ENCODE data around the gene TCHP. TPM values are rescaled to one million over a fixed set of nuclear protein-coding genes. Genes with fewer than 3 reads are reported as not detected.
A peak's percentile ranks its signal among the peaks of the same experiment; 100 is the strongest.

TCHP gene
- total RNA-seq, 1 donor from 2014 or later, result 8.6 TPM

- TF ChIP-seq CTCF (IDR thresholded peaks at IDR 0.05; ENCODE audit: insufficient read depth, low read depth, low read length) (no peak), EZH2 (IDR thresholded peaks at IDR 0.05; ENCODE audit: insufficient read depth, low read length) (no peak)
- H3K4me3 Mint-ChIP-seq (ENCODE audit: unreplicated experiment), result no peak overlapping the region
- Histone ChIP-seq H3K4me2 (ENCODE audit: low read length) (no peak overlapping the region), H3K9me3 (ENCODE audit: insufficient read depth, low read depth, low read length) (no peaks in the 10 kb centered on the region), H3K4me1 (ENCODE audit: insufficient read depth, low read length) (peaks cover 10% of the 10 kb centered on the region), H3K4me3 (ENCODE audit: insufficient read depth, low read depth, low read length) (no peak overlapping the region), H3K9ac (ENCODE audit: low read length) (no peak overlapping the region), H2AFZ (ENCODE audit: low read depth, low read length) (no peak overlapping the region), H3K27ac (ENCODE audit: low read depth, low read length) (no peak overlapping the region), H3K79me2 (ENCODE audit: insufficient read depth, low read length) (no peaks in the 10 kb centered on the region), H3K36me3 (ENCODE audit: insufficient read depth, low read length) (peaks cover 24% of the 10 kb centered on the region), H4K20me1 (ENCODE audit: insufficient read depth, low read length) (no peaks in the 10 kb centered on the region), H3K27me3 (ENCODE audit: insufficient read depth, low read length) (no peaks in the 10 kb centered on the region)
- DNase-seq (ENCODE audit: low read depth), result no peak
- H3K4me1 Mint-ChIP-seq (ENCODE audit: low read depth, unreplicated experiment), result peaks cover 14% of the 10 kb centered on the region
- peaks cover 14% of the 10 kb centered on the region for H3K36me3 Mint-ChIP-seq (ENCODE audit: low read depth, unreplicated experiment)
- FAIRE-seq, result no peak
- no peaks in the 10 kb centered on the region for H3K9me3 Mint-ChIP-seq (ENCODE audit: unreplicated experiment)
- no peak overlapping the region for H3K27ac Mint-ChIP-seq (ENCODE audit: unreplicated experiment)
- no peaks in the 10 kb centered on the region for H3K27me3 Mint-ChIP-seq (ENCODE audit: low read depth, unreplicated experiment)
These were observed 40.4 kb downstream of the TCHP start for GRCh38 chr12:109940339-109940923.

- no peaks in the 10 kb centered on the region for H3K27me3 Mint-ChIP-seq (ENCODE audit: low read depth, unreplicated experiment)
- Histone ChIP-seq H3K79me2 (ENCODE audit: insufficient read depth, low read length) (no peaks in the 10 kb centered on the region), H3K36me3 (ENCODE audit: insufficient read depth, low read length) (peaks cover 21% of the 10 kb centered on the region), H3K9me3 (ENCODE audit: insufficient read depth, low read depth, low read length) (no peaks in the 10 kb centered on the region), H3K27ac (ENCODE audit: low read depth, low read length) (no peak overlapping the region), H3K4me2 (ENCODE audit: low read length) (no peak overlapping the region), H4K20me1 (ENCODE audit: insufficient read depth, low read length) (no peaks in the 10 kb centered on the region), H3K4me3 (ENCODE audit: insufficient read depth, low read depth, low read length) (no peak overlapping the region), H3K9ac (ENCODE audit: low read length) (no peak overlapping the region), H3K27me3 (ENCODE audit: insufficient read depth, low read length) (no peaks in the 10 kb centered on the region), H2AFZ (ENCODE audit: low read depth, low read length) (no peak overlapping the region), H3K4me1 (ENCODE audit: insufficient read depth, low read length) (peaks cover 38% of the 10 kb centered on the region)
- H3K36me3 Mint-ChIP-seq (ENCODE audit: low read depth, unreplicated experiment), result peaks cover 7% of the 10 kb centered on the region
- H3K27ac Mint-ChIP-seq (ENCODE audit: unreplicated experiment), result no peak overlapping the region
- no peak overlapping the region for H3K4me3 Mint-ChIP-seq (ENCODE audit: unreplicated experiment)
- DNase-seq (ENCODE audit: low read depth) (no peak), FAIRE-seq (no peak)
- H3K4me1 Mint-ChIP-seq (ENCODE audit: low read depth, unreplicated experiment), result peaks cover 38% of the 10 kb centered on the region
- no peaks in the 10 kb centered on the region for H3K9me3 Mint-ChIP-seq (ENCODE audit: unreplicated experiment)
- TF ChIP-seq CTCF (IDR thresholded peaks at IDR 0.05; ENCODE audit: insufficient read depth, low read depth, low read length) (no peak), EZH2 (IDR thresholded peaks at IDR 0.05; ENCODE audit: insufficient read depth, low read length) (no peak)
These were observed 43.7 kb downstream of the TCHP start for GRCh38 chr12:109943811-109944210.

- TF ChIP-seq EZH2 (IDR thresholded peaks at IDR 0.05; ENCODE audit: insufficient read depth, low read length) (no peak), CTCF (IDR thresholded peaks at IDR 0.05; ENCODE audit: insufficient read depth, low read depth, low read length) (no peak)
- peak; percentile 34 for DNase-seq (ENCODE audit: low read depth)
- Histone ChIP-seq H4K20me1 (ENCODE audit: insufficient read depth, low read length) (no peaks in the 10 kb centered on the region), H3K27ac (ENCODE audit: low read depth, low read length) (peak overlapping the region; percentile 22), H3K27me3 (ENCODE audit: insufficient read depth, low read length) (no peaks in the 10 kb centered on the region), H3K36me3 (ENCODE audit: insufficient read depth, low read length) (peaks cover 16% of the 10 kb centered on the region), H3K4me3 (ENCODE audit: insufficient read depth, low read depth, low read length) (no peak overlapping the region), H2AFZ (ENCODE audit: low read depth, low read length) (no peak overlapping the region), H3K9ac (ENCODE audit: low read length) (peak overlapping the region; percentile 2), H3K4me1 (ENCODE audit: insufficient read depth, low read length) (peaks cover 47% of the 10 kb centered on the region), H3K79me2 (ENCODE audit: insufficient read depth, low read length) (no peaks in the 10 kb centered on the region), H3K4me2 (ENCODE audit: low read length) (peak overlapping the region; percentile 38), H3K9me3 (ENCODE audit: insufficient read depth, low read depth, low read length) (no peaks in the 10 kb centered on the region)
- H3K36me3 Mint-ChIP-seq (ENCODE audit: low read depth, unreplicated experiment), result peaks cover 7% of the 10 kb centered on the region
- H3K27me3 Mint-ChIP-seq (ENCODE audit: low read depth, unreplicated experiment), result no peaks in the 10 kb centered on the region
- no peak for FAIRE-seq
- H3K27ac Mint-ChIP-seq (ENCODE audit: unreplicated experiment), result peak overlapping the region; percentile 70
- peaks cover 48% of the 10 kb centered on the region for H3K4me1 Mint-ChIP-seq (ENCODE audit: low read depth, unreplicated experiment)
- no peak overlapping the region for H3K4me3 Mint-ChIP-seq (ENCODE audit: unreplicated experiment)
- no peaks in the 10 kb centered on the region for H3K9me3 Mint-ChIP-seq (ENCODE audit: unreplicated experiment)
These were observed 44.7 kb downstream of the TCHP start for GRCh38 chr12:109944561-109945359.

Data from astrocyte (in vitro differentiated cells and primary cell).